ENCODE measurements around the gene CABP7. TPM values are rescaled to one million over a fixed set of nuclear protein-coding genes. Genes with fewer than 3 reads are reported as not detected.

Gene CABP7
- total and polyA plus RNA-seq, 4 donors = 0.08 TPM; not detected in 3

DNA sequence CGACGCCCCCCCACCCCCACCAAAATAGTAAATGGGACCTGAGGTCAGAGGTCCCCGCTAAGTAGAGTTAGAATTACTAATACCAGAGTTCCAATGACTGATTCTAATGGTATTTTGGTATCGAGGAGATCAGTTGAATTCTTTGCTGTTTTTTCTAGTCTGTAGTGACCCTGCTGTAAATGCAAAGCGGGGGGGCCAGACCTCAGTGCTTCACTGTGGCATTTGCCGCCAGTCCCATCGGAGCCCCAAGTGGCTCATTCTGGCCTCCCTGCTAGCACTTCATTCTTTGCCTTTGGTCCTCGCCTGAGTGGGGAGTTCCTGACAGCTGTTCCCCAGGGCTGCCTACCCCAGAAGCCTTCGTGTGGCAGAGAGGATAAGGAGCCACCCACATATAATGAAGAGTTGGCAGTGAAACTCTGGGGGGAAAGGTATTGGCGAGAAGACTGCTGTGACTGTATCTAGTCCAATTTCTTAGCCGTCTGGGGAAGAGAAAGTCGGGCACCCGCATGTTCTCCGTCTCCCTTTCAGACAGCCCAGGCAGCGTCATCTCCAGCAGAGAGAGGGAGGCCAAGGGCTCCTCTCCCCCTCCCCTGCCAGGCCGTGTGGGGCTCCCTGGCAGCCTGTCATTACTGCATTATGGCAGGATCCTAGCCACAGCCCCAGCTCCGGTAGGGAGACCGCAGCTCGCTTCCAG, 19.4 kb upstream of the CABP7 start:
- 71% methylated on average over 19 of the region's 19 CpGs for WGBS
- Histone ChIP-seq H3K4me1 (ENCODE audit: control insufficient read depth in 4 of 4, insufficient read depth in 4 of 4, low read length in 3 of 4) (no peaks in the 10 kb centered on the region), H3K27me3 (ENCODE audit: control insufficient read depth in 4 of 4, insufficient read depth in 4 of 4, low read length in 3 of 4) (no peaks in the 10 kb centered on the region), H3K4me3 (ENCODE audit: low read depth in 1 of 3, low read length in 3 of 3) (no peak overlapping the region), H3K9ac (ENCODE audit: low read depth in 1 of 2, low read length in 2 of 2) (no peak overlapping the region), H3K27ac (ENCODE audit: low read depth in 1 of 2, low read length in 2 of 2) (no peak overlapping the region), H3K9me3 (ENCODE audit: control insufficient read depth in 4 of 4, low read length in 3 of 4) (no peaks in the 10 kb centered on the region), H3K36me3 (ENCODE audit: control insufficient read depth in 4 of 4, insufficient read depth in 3 of 4, low read depth in 1 of 4, low read length in 3 of 4) (no peaks in the 10 kb centered on the region)
- DNase-seq (ENCODE audit: low spot score) = no peak
- TF ChIP-seq YY1 (IDR thresholded peaks at IDR 0.05) (no peak), HNF4G (IDR thresholded peaks at IDR 0.05) (no peak), SP1 (IDR thresholded peaks at IDR 0.05) (no peak), TAF1 (conservative IDR thresholded peaks at IDR 0.05) (no peak), RXRA (IDR thresholded peaks at IDR 0.05) (no peak), HNF4A (conservative IDR thresholded peaks at IDR 0.05) (no peak), EGR1 (IDR thresholded peaks at IDR 0.05; ENCODE audit: low read depth in 2 of 2) (no peak), JUND (IDR thresholded peaks at IDR 0.05) (no peak)
- TF ChIP-seq, protein P1, sequence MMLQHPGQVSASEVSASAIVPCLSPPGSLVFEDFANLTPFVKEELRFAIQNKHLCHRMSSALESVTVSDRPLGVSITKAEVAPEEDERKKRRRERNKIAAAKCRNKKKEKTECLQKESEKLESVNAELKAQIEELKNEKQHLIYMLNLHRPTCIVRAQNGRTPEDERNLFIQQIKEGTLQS (IDR thresholded peaks at IDR 0.05) = no peak
- TF ChIP-seq, protein P2, sequence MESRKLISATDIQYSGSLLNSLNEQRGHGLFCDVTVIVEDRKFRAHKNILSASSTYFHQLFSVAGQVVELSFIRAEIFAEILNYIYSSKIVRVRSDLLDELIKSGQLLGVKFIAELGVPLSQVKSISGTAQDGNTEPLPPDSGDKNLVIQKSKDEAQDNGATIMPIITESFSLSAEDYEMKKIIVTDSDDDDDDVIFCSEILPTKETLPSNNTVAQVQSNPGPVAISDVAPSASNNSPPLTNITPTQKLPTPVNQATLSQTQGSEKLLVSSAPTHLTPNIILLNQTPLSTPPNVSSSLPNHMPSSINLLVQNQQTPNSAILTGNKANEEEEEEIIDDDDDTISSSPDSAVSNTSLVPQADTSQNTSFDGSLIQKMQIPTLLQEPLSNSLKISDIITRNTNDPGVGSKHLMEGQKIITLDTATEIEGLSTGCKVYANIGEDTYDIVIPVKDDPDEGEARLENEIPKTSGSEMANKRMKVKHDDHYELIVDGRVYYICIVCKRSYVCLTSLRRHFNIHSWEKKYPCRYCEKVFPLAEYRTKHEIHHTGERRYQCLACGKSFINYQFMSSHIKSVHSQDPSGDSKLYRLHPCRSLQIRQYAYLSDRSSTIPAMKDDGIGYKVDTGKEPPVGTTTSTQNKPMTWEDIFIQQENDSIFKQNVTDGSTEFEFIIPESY (IDR thresholded peaks at IDR 0.05) = no peak

DNA sequence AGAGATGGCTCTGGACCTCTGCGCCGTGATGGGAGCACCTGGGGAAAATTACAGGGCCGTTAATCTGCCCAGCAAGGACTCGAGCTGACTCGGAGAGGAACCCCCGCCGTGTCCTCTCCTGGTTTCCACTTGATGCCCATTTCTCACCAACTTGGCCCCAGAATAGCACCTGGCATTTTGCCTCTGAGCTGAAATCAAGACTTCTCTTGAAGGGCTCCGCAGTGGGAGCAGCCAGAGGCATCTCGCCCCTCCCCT, 19.0 kb upstream of the CABP7 start:
- H3K9ac ChIP-seq (ENCODE audit: low read depth in 1 of 2, low read length in 2 of 2) = no peak overlapping the region
- DNase-seq (ENCODE audit: low spot score) = no peak
- WGBS = 52% methylated on average over 9 of the region's 9 CpGs
- H3K4me1 ChIP-seq (ENCODE audit: control insufficient read depth in 4 of 4, insufficient read depth in 4 of 4, low read length in 3 of 4) = no peaks in the 10 kb centered on the region
- TF ChIP-seq HNF4G (IDR thresholded peaks at IDR 0.05) = no peak
- no peak for TF ChIP-seq RXRA (IDR thresholded peaks at IDR 0.05)
- no peak for TF ChIP-seq YY1 (IDR thresholded peaks at IDR 0.05)
- no peak for TF ChIP-seq FOXA2 (IDR thresholded peaks at IDR 0.05)
- TF ChIP-seq FOXA1 (IDR thresholded peaks at IDR 0.05) = no peak
- no peak for TF ChIP-seq GABPA (IDR thresholded peaks at IDR 0.05 in 1 of 2, conservative IDR thresholded peaks at IDR 0.05 in 1 of 2)
- TF ChIP-seq, protein P3, sequence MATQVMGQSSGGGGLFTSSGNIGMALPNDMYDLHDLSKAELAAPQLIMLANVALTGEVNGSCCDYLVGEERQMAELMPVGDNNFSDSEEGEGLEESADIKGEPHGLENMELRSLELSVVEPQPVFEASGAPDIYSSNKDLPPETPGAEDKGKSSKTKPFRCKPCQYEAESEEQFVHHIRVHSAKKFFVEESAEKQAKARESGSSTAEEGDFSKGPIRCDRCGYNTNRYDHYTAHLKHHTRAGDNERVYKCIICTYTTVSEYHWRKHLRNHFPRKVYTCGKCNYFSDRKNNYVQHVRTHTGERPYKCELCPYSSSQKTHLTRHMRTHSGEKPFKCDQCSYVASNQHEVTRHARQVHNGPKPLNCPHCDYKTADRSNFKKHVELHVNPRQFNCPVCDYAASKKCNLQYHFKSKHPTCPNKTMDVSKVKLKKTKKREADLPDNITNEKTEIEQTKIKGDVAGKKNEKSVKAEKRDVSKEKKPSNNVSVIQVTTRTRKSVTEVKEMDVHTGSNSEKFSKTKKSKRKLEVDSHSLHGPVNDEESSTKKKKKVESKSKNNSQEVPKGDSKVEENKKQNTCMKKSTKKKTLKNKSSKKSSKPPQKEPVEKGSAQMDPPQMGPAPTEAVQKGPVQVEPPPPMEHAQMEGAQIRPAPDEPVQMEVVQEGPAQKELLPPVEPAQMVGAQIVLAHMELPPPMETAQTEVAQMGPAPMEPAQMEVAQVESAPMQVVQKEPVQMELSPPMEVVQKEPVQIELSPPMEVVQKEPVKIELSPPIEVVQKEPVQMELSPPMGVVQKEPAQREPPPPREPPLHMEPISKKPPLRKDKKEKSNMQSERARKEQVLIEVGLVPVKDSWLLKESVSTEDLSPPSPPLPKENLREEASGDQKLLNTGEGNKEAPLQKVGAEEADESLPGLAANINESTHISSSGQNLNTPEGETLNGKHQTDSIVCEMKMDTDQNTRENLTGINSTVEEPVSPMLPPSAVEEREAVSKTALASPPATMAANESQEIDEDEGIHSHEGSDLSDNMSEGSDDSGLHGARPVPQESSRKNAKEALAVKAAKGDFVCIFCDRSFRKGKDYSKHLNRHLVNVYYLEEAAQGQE (IDR thresholded peaks at IDR 0.05) = no peak
- H3K27me3 ChIP-seq (ENCODE audit: control insufficient read depth in 4 of 4, insufficient read depth in 4 of 4, low read length in 3 of 4) = no peaks in the 10 kb centered on the region
- H3K9me3 ChIP-seq (ENCODE audit: control insufficient read depth in 4 of 4, low read length in 3 of 4) = no peaks in the 10 kb centered on the region
- H3K36me3 ChIP-seq (ENCODE audit: control insufficient read depth in 4 of 4, insufficient read depth in 3 of 4, low read depth in 1 of 4, low read length in 3 of 4) = no peaks in the 10 kb centered on the region
- no peak overlapping the region for H3K27ac ChIP-seq (ENCODE audit: low read depth in 1 of 2, low read length in 2 of 2)
- no peak overlapping the region for H3K4me3 ChIP-seq (ENCODE audit: low read depth in 1 of 3, low read length in 3 of 3)
